GM13977 (cell line): ENCODE measurements around the gene NME4.
"Not testable (repeated sequence)": the region's sequence is repeated elsewhere in the genome, so short reads cannot be mapped to it uniquely, and the experiment has no call there.

Source experiments
- DNase-seq: peaks from one replicate; pipeline ENCODE4 v3.0.0; 2012; ENCODE audit warnings: low spot score
- in situ Hi-C: fragments of 300-500 bp; cut with MboI; formaldehyde crosslinking; loops from one replicate; pipeline ENCODE4 v1.12.0; 2022; ENCODE audit warnings: low sequenced_read_pairs, low pct_unique_long_range_greater_than_20kb, mixed read lengths, inconsistent platforms; ENCODE audit not compliant: unreplicated experiment
- TF ChIP-seq, protein P1 (sequence below): IDR thresholded peaks from 2 replicates; pipeline ENCODE4 v1.5.1; 2012; ENCODE audit warnings: mild to moderate bottlenecking, control low read depth; ENCODE audit not compliant: insufficient read depth; ENCODE audit errors: extremely low read depth, missing control alignments

The NME4 gene

GRCh38 chr16:397135-397661, at the start of gene NME4:
Gene NME4, plus strand, starts transcription at chr16:397199. Its CDS starts 24 bp downstream, at chr16:397223.
- DNase-seq, result peak; percentile 74
- in situ Hi-C loops, result no loop called here
- TF ChIP-seq, protein P1, sequence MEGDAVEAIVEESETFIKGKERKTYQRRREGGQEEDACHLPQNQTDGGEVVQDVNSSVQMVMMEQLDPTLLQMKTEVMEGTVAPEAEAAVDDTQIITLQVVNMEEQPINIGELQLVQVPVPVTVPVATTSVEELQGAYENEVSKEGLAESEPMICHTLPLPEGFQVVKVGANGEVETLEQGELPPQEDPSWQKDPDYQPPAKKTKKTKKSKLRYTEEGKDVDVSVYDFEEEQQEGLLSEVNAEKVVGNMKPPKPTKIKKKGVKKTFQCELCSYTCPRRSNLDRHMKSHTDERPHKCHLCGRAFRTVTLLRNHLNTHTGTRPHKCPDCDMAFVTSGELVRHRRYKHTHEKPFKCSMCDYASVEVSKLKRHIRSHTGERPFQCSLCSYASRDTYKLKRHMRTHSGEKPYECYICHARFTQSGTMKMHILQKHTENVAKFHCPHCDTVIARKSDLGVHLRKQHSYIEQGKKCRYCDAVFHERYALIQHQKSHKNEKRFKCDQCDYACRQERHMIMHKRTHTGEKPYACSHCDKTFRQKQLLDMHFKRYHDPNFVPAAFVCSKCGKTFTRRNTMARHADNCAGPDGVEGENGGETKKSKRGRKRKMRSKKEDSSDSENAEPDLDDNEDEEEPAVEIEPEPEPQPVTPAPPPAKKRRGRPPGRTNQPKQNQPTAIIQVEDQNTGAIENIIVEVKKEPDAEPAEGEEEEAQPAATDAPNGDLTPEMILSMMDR, result no peak

DNA sequence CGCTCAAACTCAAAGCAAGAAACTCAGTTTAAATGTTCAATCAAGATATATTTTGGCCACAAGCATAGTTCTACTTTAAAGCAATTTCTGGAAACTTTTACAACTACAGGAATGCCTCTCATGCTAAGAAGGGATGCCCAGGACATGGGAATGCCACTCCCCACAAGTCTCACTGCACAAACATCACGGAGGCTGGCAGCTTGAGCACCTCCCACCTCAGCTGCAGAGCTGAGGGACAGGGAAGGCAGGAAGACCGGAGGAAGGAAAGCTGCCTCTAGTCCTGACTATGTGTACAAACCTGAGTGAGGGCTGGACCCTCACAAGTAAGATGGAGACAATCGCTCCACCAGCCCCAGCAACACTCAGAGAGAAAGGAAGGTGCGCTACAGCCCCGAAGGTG, 49.8 kb upstream of the NME4 start:
- TF ChIP-seq, protein P1, result no peak
- no peak for DNase-seq
- in situ Hi-C loops, result no loop called here

DNA sequence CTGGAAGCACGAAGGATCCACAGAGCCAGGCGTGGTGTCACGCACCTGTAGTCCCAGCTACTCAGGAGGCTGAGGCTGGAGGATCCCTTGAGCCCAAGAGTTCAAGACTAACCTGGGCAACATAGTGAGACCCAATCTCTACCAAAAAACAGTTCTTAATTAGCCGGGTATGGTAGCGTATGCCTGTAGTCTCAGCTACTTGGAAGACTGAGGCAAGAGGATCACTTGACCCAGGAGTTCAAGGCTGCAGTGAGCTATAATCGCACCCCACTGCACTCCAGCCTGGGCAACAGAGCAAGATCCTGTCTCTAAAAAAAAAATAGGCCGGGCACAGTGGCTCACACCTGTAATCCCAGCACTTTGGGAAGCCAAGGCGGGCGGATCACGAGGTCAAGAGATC, 48.5 kb upstream of the NME4 start:
- DNase-seq, in situ Hi-C loops: not testable (repeated sequence)

DNA sequence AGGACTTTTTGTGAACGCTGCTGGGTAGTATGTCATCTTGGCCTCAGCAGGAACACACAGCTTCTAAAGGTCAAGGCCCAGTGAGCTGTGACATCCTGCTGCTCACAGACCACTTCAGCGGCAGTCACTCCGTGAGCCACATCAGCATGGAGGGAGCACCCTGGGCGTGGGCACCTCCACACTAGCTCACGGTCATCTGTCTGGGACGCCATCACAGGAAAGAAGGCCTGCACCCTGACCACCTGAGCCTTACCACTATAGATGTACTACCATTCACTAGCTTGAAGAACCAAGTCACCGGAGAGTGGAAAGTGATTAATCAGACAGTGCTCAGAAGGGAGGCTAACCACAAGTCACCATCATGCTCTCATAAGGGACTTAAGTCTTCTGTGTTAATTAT, 47.8 kb upstream of the NME4 start:
- in situ Hi-C loops, result no loop called here
- TF ChIP-seq, protein P1, result no peak
- DNase-seq, result peak; percentile 74

DNA sequence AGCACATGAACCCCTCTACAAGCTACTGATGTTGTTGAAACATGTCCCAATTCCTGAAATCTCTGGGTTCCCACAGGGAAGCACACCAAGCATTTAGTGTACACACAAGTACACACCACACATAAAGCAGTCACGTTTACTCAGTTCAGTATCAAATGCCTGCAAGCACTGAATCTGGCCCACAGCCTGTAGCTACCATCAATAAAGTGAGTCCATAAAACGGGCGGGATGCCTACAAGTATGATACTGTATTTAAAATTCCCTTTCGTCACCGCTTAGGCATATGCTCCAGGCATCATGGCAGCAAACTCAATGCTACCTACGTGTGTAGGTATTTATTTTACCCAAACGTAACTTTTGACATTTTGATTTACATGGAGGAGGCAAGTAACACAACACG, 46.8 kb upstream of the NME4 start:
- no peak for DNase-seq
- TF ChIP-seq, protein P1, result no peak
- in situ Hi-C loops, result no loop called here

- in situ Hi-C loops, result no loop called here
- peak; percentile 60 for DNase-seq
Observed at GRCh38 chr16:351804-352520, 45.0 kb upstream of the NME4 start.

More at GRCh38 chr16:351804-352520, 45.0 kb upstream of the NME4 start:
- TF ChIP-seq, protein P1, result no peak
